GM12878 (cell line): ENCODE data around the gene FRMPD2. TPM values are rescaled to one million over a fixed set of nuclear protein-coding genes. Genes with fewer than 3 reads are reported as not detected.
A peak's percentile ranks its signal among the peaks of the same experiment; 100 is the strongest.

Experiments used
- ASH2L ChIP-seq: fragments of 300-600, 200-600 bp; sonication (generic); IDR thresholded peaks from 2 replicates; pipeline ENCODE4 v1.6.1; 2017; ENCODE audit warnings: low read depth, mild to moderate bottlenecking, borderline replicate concordance
- BCL11A ChIP-seq: IDR thresholded peaks from 2 replicates; pipeline ENCODE4 v1.6.1; 2011; ENCODE audit warnings: low read depth, low read length
- CEBPB ChIP-seq, 2 experiments: fragments of 150-350 bp in 1 of 2; IDR thresholded peaks; 2 replicates each; pipeline ENCODE4 v1.6.1; 2012 to 2014; ENCODE audit warnings: low read depth in 2 of 2, low read length in 2 of 2, borderline replicate concordance in 1 of 2, inconsistent platforms in 1 of 2
- FOXM1 ChIP-seq: IDR thresholded peaks from 2 replicates; pipeline ENCODE4 v1.6.1; 2012; ENCODE audit warnings: low read depth, mild to moderate bottlenecking, inconsistent platforms, low read length, moderate library complexity
- GATAD2B ChIP-seq: fragments of 450-650 bp; conservative IDR thresholded peaks from 2 replicates; pipeline ENCODE4 v1.6.1; 2017; ENCODE audit warnings: low read depth, mild to moderate bottlenecking, moderate library complexity
- HDAC2 ChIP-seq: fragments of 200-600 bp; sonication (generic); IDR thresholded peaks from 2 replicates; pipeline ENCODE4 v1.6.1; 2017
- IKZF1 ChIP-seq: fragments of 450-650 bp; conservative IDR thresholded peaks from 2 replicates; pipeline ENCODE4 v1.6.1; 2017; ENCODE audit warnings: antibody characterized with exemption, mild to moderate bottlenecking
- JUNB ChIP-seq: IDR thresholded peaks from 2 replicates; pipeline ENCODE4 v1.6.1; 2016; ENCODE audit warnings: antibody characterized with exemption, mild to moderate bottlenecking
- JUND ChIP-seq: IDR thresholded peaks from 2 replicates; pipeline ENCODE4 v1.6.1; 2012; ENCODE audit warnings: low read depth, mild to moderate bottlenecking, low read length, improper control_type of control experiment, moderate library complexity
- PBX3 ChIP-seq: IDR thresholded peaks from 2 replicates; pipeline ENCODE4 v1.6.1; 2011; ENCODE audit warnings: mild to moderate bottlenecking, low read depth, low read length, moderate library complexity; ENCODE audit not compliant: insufficient replicate concordance
- PKNOX1 ChIP-seq: fragments of 450-650 bp; IDR thresholded peaks from 2 replicates; pipeline ENCODE4 v1.6.1; 2016; ENCODE audit warnings: mild to moderate bottlenecking
- RAD51 ChIP-seq: fragments of 450-650 bp; IDR thresholded peaks from 2 replicates; pipeline ENCODE4 v1.6.1; 2016; ENCODE audit warnings: moderate library complexity, mild to moderate bottlenecking, inconsistent platforms
- RCOR1 ChIP-seq: conservative IDR thresholded peaks from 2 replicates; pipeline ENCODE4 v1.6.1; 2012; ENCODE audit warnings: low read depth, low read length, improper control_type of control experiment
- RFX5 ChIP-seq: IDR thresholded peaks from 2 replicates; pipeline ENCODE4 v1.6.1; 2011; ENCODE audit warnings: low read depth, low read length, improper control_type of control experiment
- SREBF1 ChIP-seq: IDR thresholded peaks from 2 replicates; pipeline ENCODE4 v1.6.1; 2012; ENCODE audit warnings: mild to moderate bottlenecking, low read length
- TAF1 ChIP-seq: IDR thresholded peaks from 2 replicates; pipeline ENCODE4 v1.6.1; 2011; ENCODE audit warnings: mild to moderate bottlenecking, low read depth, low read length, borderline replicate concordance
- TARDBP ChIP-seq: IDR thresholded peaks from 2 replicates; pipeline ENCODE4 v1.6.1; 2016; ENCODE audit warnings: borderline replicate concordance
- USF1 ChIP-seq: IDR thresholded peaks from 2 replicates; pipeline ENCODE4 v1.6.1; 2011; ENCODE audit warnings: borderline replicate concordance, low read depth, mild to moderate bottlenecking, moderate library complexity, mixed read lengths, low read length; ENCODE audit not compliant: insufficient read depth; ENCODE audit errors: extremely low read length
- ZBTB11 ChIP-seq: fragments of 450-650 bp; formaldehyde crosslinking; IDR thresholded peaks from 2 replicates; pipeline ENCODE4 v1.5.0; 2022; ENCODE audit warnings: mild to moderate bottlenecking, missing genetic modification characterization
- ZNF592 ChIP-seq: fragments of 450-650 bp; IDR thresholded peaks from 2 replicates; pipeline ENCODE4 v1.6.1; 2017; ENCODE audit warnings: mild to moderate bottlenecking, moderate library complexity
- polyA plus RNA-seq, 11 experiments: library from polyadenylated mRNA; depleted of rRNA in 4 of 11; unstranded in 6 of 11; stranded (reverse) in 5 of 11; fragments of >200 nt; fragmentation: Nextera tagmentation in 4 of 11; fragmentation: Illumina TruSeq in 1 of 11; extraction: Ambion mirVana in 4 of 11; extraction: Trizol in 1 of 11; gene quantifications; 1 replicate in 1 of 11; 2 replicates in 10 of 11; pipeline versions ENCODE4 v1.2.1 to v1.2.3, GENCODE V29; 2011 to 2016; ENCODE audit warnings: inconsistent platforms in 2 of 11, missing spikeins in 2 of 11, low read depth in 1 of 11
- total RNA-seq, 4 experiments: library from RNA; depleted of rRNA in 3 of 4; stranded (reverse); fragments of >200 nt in 3 of 4; fragmentation: Illumina TruSeq in 1 of 4; extraction: Trizol in 1 of 4; gene quantifications; 2 replicates each; pipeline versions ENCODE4 v1.2.1 to v1.2.3, GENCODE V29; 2013 to 2021

FRMPD2 gene
- total and polyA plus RNA-seq, 10 of the 15 experiments (the other 5 are each of a cell fraction or from before 2014, with no cell fraction given), result 0.38 to 5.7 (median 1.4) TPM

- TF ChIP-seq ZBTB11 (CRISPR knock-in tag) (no peak), PBX3 (peak; percentile 34), ASH2L (no peak; the same call in 1 of the 2 replicates), RAD51 (no peak), IKZF1 (peak; percentile 90), RCOR1 (no peak), SREBF1 (no peak), TARDBP (peak; percentile 43; the same call in 1 of the 2 replicates), TAF1 (peak; percentile 60; the same call in 1 of the 2 replicates), PKNOX1 (no peak), GATAD2B (peak; percentile 96), JUNB (peak; percentile 90), BCL11A (peak; percentile 90), JUND (peak; percentile 83), HDAC2 (no peak), ZNF592 (no peak), CEBPB (IDR thresholded peaks at IDR 0.05; ENCODE audit: borderline replicate concordance in 1 of 2, low read depth in 2 of 2, low read length in 2 of 2) (0 out of 4 replicates have a peak, but pooled peaks of 1 of the 2 experiments have one; percentile 60), USF1 (no peak), FOXM1 (peak; percentile 83), RFX5 (no peak)
These were observed 4.7 kb upstream of the FRMPD2 start (continued) for GRCh38 chr10:48279081-48279751.
